Mesenteric fat pad (tissue), 1 donor: ENCODE results near the gene TUBB3. TPM values are rescaled to one million over a fixed set of nuclear protein-coding genes. Genes with fewer than 3 reads are reported as not detected.

Source experiments
- total RNA-seq: library from RNA; stranded (reverse); fragmentation: NEBNext Ultra II Directional; extraction: Animal tissue kit (Norgen Biotek cat#: 25700); gene quantifications from one replicate; pipeline ENCODE4 v1.2.1, GENCODE V29; 2021
- donor health status: DM: yes; HTN: yes; CAD: no.

The TUBB3 gene
- total RNA-seq, 1 donor from 2014 or later = 4.2 TPM

Other genes starting within 250 kb of the TUBB3 start
- gene CDK10, start 236.7 kb upstream of the TUBB3 start, total RNA-seq = 41.0 TPM
- gene SPATA2L, start 221.6 kb upstream of the TUBB3 start, total RNA-seq = 9.1 TPM
- 17.9 TPM for gene VPS9D1, start 202.4 kb upstream of the TUBB3 start, total RNA-seq
- gene ZNF276, start 201.8 kb upstream of the TUBB3 start, total RNA-seq = 26.0 TPM
- gene FANCA, start 106.7 kb upstream of the TUBB3 start, total RNA-seq = 1.5 TPM
- 1.7 TPM for gene SPIRE2, start 94.9 kb upstream of the TUBB3 start, total RNA-seq
- 156 TPM for gene TCF25, start 49.8 kb upstream of the TUBB3 start, total RNA-seq
- gene MC1R, start 4.5 kb upstream of the TUBB3 start, total RNA-seq = 2.4 TPM
- 54.0 TPM for gene DEF8, start 25.4 kb downstream of the TUBB3 start, total RNA-seq
- 2.6 TPM for gene DBNDD1, start 96.1 kb downstream of the TUBB3 start, total RNA-seq
- gene PRDM7, start 154.0 kb downstream of the TUBB3 start, total RNA-seq = not detected